NCI-H82 treated with DMSO at 0.1 percent for 48 hours (cell line): ENCODE results near the gene BET1L.
A peak's percentile ranks its signal among the peaks of the same experiment; 100 is the strongest.
"Not testable (repeated sequence)": the region's sequence is repeated elsewhere in the genome, so short reads cannot be mapped to it uniquely, and the experiment has no call there.

Experiments
- DNase-seq: peaks from one replicate; lab custom pipeline; 2025; ENCODE audit not compliant: unreplicated experiment; lab: John Stamatoyannopoulos, UW

BET1L gene

GRCh38 chr11:230431-230830, 23.2 kb upstream of the BET1L start:
- no peak for DNase-seq

- DNase-seq = peak; percentile 12
Observed at GRCh38 chr11:227824-228379, 20.7 kb upstream of the BET1L start.

- DNase-seq = peak; percentile 72
Observed at GRCh38 chr11:225734-226453, 18.7 kb upstream of the BET1L start.

GRCh38 chr11:224424-224823, 17.2 kb upstream of the BET1L start:
- no peak for DNase-seq

DNA sequence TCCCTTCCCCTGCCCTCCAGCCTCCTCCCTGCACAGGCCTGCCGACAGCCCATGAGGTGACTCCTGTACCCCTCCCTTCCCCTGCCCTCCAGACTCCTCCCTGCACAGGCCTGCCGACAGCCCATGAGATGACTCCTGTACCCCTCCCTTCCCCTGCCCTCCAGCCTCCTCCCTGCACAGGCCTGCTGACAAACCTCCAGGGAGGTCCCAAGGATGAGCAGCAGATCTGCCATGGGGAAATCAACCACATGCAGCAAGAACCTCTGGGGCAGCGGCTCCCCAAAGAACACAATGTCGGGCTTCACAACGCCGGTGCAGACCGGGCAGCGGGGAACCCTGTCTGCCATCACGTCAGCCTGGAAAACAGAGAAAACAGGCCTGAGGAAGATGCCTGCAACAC, 16.7 kb upstream of the BET1L start:
- no peak for DNase-seq

DNA sequence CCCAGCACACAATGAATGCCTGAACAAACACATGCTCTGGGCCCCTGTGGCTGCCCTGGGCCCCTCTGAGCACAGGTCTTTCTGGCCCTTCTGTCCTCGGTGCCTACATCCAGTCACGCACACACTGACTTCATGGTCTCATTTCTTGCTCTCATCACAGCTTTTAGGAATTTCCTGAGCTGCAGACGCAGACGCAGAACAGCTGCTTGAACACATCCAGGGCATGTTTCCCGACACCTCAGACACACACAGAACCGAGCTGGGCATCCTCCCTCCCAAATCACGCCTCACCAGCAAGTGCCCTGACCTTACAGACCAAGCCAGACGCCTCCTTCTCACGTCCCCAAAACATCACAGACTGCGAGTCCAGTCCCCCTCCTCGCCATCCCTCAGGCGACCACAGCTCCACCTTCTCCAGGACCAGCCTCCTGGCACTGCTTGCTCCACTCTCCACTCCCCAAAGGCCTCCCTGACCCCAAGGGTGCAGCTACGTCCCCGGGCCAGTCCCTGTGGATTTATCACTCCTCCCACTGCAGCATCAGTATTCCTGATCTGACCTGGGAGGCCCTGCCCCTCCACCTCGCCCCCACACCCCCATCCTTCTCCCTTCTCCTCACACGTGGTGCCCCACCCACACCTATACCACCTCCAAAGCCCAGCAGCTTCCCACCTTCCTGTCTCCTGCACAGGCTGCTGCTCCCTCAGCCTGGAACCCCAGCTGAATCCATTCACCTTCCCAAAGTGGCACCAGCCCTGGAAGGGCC, 16.0 kb upstream of the BET1L start:
- DNase-seq = no peak

DNA sequence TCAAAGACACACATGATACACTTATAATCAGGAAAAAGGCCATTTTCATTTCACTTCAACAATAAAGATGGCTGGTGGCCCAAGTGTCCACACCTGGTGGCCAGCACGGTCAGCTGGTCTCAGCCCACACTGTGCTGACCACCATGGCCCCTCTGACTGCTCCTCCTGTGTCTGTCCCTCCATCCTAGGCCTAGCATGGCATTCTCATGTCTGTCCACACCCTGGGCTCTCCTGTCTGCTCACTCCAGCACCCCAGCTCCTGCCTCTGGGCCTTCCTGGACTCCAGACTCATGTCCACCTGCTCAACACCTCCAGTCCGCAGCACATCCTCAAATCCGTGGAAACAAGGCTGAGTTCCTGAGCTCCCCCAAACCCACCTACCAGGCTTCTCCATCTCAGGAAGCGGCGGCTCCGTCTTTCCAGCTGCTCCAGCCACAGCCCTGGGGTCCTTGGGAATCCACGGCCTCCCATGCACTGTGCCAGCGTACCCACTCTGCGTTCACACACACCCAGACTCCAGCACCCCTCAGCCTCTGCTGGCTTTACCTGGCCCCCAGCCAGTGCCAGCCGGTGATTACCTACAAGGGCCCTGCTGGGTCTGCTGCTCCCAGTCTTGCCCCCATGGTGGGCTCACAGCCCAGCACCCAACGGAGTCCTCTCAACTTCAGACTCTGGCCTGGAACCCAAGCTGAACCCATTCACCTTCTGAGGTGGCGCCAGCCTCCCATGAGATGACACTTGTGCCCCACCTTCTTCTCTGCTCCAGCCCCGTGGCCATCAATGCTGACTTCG, 15.0 kb upstream of the BET1L start:
- DNase-seq = no peak

DNA sequence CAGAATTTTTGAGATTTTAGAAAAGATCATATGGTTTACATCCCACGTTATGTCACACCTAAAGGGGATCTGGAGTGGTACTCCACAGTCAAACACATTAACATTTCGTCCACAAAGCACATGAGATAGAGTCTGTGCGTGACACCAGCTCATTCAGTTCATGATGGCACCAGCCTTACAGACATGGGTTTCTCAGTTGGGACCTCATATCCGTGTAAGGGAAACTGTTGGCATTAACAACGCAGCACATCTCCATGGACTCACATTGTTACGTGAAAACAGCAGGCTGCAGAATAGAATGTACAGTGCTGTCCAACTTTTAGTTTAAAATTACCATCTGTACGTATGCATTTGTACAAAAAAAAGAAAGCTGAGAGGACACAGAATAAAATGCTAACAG, 14.3 kb upstream of the BET1L start:
- DNase-seq = no peak

DNA sequence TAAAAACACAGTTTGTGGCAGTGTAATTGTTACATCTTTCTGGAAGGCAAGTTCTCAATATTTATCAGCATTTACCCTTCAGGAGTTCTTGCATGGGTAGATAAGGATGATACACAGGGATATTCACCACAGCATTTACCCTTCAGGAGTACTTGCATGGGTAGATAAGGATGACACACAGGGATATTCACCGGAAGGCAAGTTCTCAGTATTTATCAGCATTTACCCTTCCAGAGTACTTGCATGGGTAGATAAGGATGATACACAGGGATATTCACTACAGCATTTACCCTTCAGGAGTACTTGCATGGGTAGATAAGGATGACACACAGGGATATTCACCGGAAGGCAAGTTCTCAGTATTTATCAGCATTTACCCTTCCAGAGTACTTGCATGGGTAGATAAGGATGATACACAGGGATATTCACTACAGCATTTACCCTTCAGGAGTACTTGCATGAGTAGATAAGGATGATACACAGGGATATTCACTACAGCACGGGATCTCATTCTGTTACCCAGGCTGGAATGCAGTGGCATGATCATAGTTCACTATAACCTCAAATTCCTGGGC, 13.5 kb upstream of the BET1L start:
- DNase-seq = not testable (repeated sequence)

DNA sequence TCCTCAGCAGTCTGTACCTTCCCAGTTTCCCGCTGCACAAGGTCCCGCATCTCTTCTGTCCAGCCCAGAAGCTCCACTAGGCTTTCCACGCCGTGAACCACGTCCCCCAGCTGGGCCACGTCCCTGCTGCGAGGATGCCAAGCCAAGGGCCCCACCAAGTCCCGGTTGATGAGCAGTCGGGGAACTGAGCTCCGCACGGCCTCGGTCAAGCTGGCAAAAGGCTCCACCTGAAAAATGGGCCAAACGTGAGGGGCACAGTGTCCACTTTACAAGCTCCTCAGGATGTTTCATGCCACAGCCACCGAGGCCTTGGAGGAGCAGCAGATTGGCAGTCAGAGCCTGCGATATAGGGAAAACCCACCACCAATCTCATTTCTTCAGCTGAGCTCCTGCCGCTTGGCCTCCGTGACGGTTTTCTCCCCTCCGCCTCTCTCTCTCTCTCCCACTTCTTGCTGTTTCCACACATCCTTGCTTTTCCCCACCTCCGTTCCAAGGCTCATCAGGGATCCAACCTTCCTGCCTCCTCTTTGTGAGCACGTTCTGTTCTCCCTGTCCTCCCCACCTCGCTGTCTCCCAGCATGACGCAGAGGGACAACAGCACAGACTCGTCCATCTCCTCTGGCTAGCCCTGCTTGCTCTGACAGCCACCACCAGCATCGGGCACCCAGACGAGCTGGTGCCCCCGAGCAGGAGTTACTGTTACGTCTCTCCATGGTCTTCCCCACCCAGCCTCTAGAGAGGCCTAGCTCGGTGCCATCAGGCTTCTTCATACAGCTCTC, 11.8 kb upstream of the BET1L start:
- no peak for DNase-seq

DNA sequence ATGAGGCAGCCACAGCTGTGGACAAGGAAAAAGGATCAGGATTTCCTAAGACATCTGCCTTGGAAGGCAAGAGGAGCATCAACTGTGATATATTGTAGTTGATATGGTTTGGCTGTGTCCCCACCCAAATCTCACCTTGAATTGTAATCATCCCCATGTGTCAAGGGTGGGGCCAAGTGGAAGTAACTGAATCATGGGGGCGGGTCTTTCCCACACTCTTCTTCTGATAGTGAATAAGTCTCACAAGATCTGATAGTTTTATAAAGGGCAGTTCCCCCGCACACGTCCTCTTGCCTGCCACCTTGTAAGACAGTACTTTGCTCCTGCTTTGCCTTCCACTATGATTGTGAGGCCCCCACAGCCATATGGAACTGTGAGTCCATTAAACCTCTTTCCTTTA, 10.5 kb upstream of the BET1L start:
- no peak for DNase-seq

DNA sequence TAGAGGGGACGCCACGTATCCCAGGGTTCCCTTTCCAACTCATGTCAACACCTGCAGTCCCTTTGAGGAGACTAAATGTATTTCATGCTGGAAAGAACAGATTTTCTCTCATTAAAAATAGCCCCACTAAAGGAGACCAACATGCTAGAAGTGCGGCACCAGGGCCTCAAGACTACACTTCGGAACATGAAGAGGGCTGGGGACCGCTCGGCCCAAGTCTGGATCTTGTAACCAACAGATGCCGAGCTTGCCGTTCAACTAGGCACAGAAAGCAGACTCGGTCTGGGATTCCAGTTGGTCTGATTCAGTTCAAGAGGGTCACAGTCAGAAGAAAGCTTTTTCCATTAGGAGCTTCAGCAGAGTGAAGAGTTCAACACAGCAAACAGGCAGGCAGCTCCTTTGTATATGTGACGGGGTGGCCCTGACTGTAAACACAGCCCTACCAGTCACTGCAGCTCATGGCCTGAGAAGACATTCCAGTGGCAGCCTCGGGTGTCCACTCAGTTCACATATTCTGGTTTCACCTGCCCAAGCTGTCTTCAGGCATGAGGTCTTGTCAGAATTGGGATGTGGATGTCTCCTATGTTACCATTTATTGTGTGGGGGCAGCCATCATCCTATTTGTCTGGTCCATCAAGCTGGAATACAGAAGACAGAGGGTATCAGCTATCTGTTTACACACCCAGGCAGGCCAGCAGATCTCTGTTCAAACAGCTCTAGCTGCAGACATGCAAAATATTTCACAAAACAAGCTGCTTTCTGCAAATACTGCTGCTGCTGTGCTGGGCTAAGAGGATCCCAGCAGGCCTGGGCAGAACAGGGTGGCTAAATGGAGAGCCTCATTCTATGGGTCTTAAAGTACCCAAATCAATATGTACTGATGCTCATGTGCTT, 9.1 kb upstream of the BET1L start:
- DNase-seq = no peak

DNA sequence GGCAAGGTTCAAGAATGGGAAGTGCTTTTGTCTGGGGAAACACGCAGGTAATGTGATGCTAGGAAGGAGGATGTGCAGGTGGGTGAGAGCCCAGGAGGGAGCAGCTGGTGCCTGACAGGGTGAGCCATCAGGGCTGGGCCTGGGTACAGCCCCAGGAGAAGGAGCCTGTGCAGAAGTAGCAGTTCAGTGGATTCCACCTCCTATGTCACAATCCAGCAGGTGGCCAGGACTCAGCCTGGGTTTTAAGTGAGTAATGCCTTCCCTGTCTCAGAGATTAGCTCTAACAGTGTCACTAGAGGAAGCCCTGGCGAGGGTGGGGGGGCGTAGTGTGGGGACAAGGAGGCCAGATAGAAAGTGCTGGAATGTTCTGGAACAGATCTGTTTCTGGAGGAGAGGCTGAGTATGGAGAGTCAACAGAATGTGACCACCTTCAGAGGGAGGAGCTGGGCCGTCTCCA, 8.4 kb upstream of the BET1L start:
- DNase-seq = peak; percentile 16

DNA sequence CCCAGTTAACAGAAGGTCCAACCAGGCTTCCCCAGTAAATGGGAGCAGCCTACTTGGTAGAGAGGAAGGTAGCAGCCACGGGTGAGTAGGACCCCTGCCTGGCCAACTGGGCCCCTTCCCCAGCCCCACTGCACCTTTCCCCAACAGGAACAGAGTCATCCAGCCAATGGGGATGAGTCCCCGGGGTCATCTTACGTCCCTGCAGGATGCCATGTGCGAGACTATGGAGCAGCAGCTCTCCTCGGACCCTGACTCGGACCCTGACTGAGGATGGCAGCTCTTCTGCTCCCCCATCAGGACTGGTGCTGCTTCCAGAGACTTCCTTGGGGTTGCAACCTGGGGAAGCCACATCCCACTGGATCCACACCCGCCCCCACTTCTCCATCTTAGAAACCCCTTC, 6.9 kb upstream of the BET1L start:
- no peak for DNase-seq

DNA sequence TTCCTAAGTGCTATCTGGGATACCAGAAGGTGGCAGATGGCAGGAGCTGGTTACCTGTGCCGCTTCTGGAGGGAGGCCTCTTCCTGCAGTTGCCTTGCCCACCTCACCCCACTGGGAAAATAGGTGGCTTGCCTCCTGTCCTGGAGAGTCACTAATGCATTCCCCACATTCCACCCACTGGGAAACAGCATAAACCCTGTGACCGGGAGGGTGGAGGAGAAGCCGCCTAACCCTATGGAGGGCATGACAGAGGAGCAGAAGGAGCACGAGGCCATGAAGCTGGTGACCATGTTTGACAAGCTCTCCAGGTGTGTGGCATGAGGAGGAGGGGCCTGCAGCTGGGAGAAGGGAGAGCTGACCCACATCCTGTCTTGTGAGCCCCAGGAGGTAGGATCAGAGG, 5.9 kb upstream of the BET1L start:
- no peak for DNase-seq

- no peak for DNase-seq
Observed at GRCh38 chr11:212150-213100, 5.2 kb upstream of the BET1L start.

- DNase-seq = no peak
Observed at GRCh38 chr11:211741-212140, 4.5 kb upstream of the BET1L start.

GRCh38 chr11:211295-211694, 4.1 kb upstream of the BET1L start:
- DNase-seq = no peak
